ENCODE data around the gene ZNF311. TPM values are rescaled to one million over a fixed set of nuclear protein-coding genes. Genes with fewer than 3 reads are reported as not detected.
A peak's percentile ranks its signal among the peaks of the same experiment; 100 is the strongest.

Gene ZNF311
- total and polyA plus RNA-seq, 9 of the 15 experiments (the other 6 are each of a cell fraction or from before 2014, with no cell fraction given) = 5.1 to 10.0 (median 7.5) TPM

GRCh38 chr6:29005183-29005885 is at the start of gene ZNF311 (continued):
- TF ChIP-seq CHAMP1 (IDR thresholded peaks at IDR 0.05) (peak; percentile 75; the same call in 1 of the 2 replicates), RAD21 (CRISPR knock-in tag; conservative IDR thresholded peaks at IDR 0.05 in 1 of 2, IDR thresholded peaks at IDR 0.05 in 1 of 2) (no peak), ZNF384 (IDR thresholded peaks at IDR 0.05; ENCODE audit: low read depth, low read length) (peak; percentile 93), OTX1 (CRISPR knock-in tag; IDR thresholded peaks at IDR 0.05) (peak; percentile 47; the same call in 1 of the 2 replicates), SMAD3 (CRISPR knock-in tag; conservative IDR thresholded peaks at IDR 0.05) (0 out of 2 replicates have a peak, but pooled peaks have one; percentile 2), HDAC2 (IDR thresholded peaks at IDR 0.05) (peak; percentile 93), CBX1 (IDR thresholded peaks at IDR 0.05; ENCODE audit: low read depth) (0 out of 2 replicates have a peak, but pooled peaks have one; percentile 40), ZNF695 (CRISPR knock-in tag; IDR thresholded peaks at IDR 0.05) (no peak)

- in situ Hi-C loops (cut with MboI) (no loop called here), intact Hi-C loops (cut with micrococcal nuclease) (no loop called here)
- WGBS (ENCODE audit: insufficient coverage, low coverage, missing lambda C conversion rate) = 0% methylated on average over 3 of the region's 3 CpGs
- Histone ChIP-seq H3K27me3 (ENCODE audit: control insufficient read depth in 2 of 2, insufficient read depth in 2 of 2, low read length in 2 of 2) (peaks cover 2 to 8% of the 10 kb centered on the region in 2 experiments; a peak in 3 of 5 replicates), H4K20me1 (replicated peaks; ENCODE audit: control insufficient read depth, insufficient read depth, low read length) (no peaks in the 10 kb centered on the region), H3K36me3 (ENCODE audit: control insufficient read depth, insufficient read depth, low read length) (no peaks in the 10 kb centered on the region), H3K9ac (ENCODE audit: insufficient read depth in 1 of 2, low read depth in 2 of 2, low read length in 2 of 2) (no peak overlapping the region), H3K9me3 (replicated peaks; ENCODE audit: control insufficient read depth, insufficient read depth, low read depth, low read length) (no peaks in the 10 kb centered on the region), H3K79me2 (ENCODE audit: control insufficient read depth, insufficient read depth, low read length) (no peaks in the 10 kb centered on the region), H3K9me1 (ENCODE audit: control insufficient read depth, insufficient read depth, low read length) (no peaks in the 10 kb centered on the region), H2AFZ (ENCODE audit: low read depth, low read length) (no peak overlapping the region), H3K4me3 (no peak overlapping the region), H3K27ac (ENCODE audit: extremely low read depth, low read depth, low read length) (no peak overlapping the region), H3K4me2 (ENCODE audit: insufficient read depth, low read length) (no peak overlapping the region), H3K4me1 (replicated peaks in 1 of 2; ENCODE audit: control insufficient read depth in 2 of 2, insufficient read depth in 2 of 2, low read length in 2 of 2) (no peaks in the 10 kb centered on the region)
- DNase-seq (ENCODE audit: extremely low read depth in 1 of 4, low spot score in 3 of 4) (no peak), ATAC-seq (no peak), FAIRE-seq (no peak)
- BruUV-seq (replicated peaks) = no TSS peak
- TF ChIP-seq MAFF (IDR thresholded peaks at IDR 0.05; ENCODE audit: low read length) (peak; percentile 26; the same call in 1 of the 2 replicates), ZNF316 (IDR thresholded peaks at IDR 0.05) (peak; percentile 50; the same call in 1 of the 2 replicates), SAFB (IDR thresholded peaks at IDR 0.05; ENCODE audit: borderline replicate concordance, low read depth, low read length) (no peak), NCOA2 (IDR thresholded peaks at IDR 0.05; ENCODE audit: partially characterized antibody in 2 of 2) (no peak)
- ChIA-PET CTCF (ENCODE audit: low intra/inter-chr PET ratio) (no interaction called here), POLR2A (no interaction called here)
These were observed 46.6 kb upstream of the ZNF311 start for GRCh38 chr6:29051680-29052079.
